DOHH2 (cell line): Measurements from ENCODE around the gene SOX12.

ENCODE experiments used
- EZH2phosphoT487 ChIP-seq: fragments of 200-600 bp; sonication (generic); IDR thresholded peaks from 2 replicates; pipeline ENCODE4 v1.6.1; 2017; ENCODE audit warnings: borderline replicate concordance, mild to moderate bottlenecking, antibody characterized with exemption, low read length, moderate library complexity, mixed read lengths
- TF ChIP-seq, protein P1 (sequence below): fragments of 200-600 bp; sonication (generic); IDR thresholded peaks from one replicate; pipeline ENCODE4 v1.5.1; 2014; ENCODE audit warnings: antibody characterized with exemption, mild to moderate bottlenecking, low read depth, low read length; ENCODE audit not compliant: poor library complexity, severe bottlenecking

DNA sequence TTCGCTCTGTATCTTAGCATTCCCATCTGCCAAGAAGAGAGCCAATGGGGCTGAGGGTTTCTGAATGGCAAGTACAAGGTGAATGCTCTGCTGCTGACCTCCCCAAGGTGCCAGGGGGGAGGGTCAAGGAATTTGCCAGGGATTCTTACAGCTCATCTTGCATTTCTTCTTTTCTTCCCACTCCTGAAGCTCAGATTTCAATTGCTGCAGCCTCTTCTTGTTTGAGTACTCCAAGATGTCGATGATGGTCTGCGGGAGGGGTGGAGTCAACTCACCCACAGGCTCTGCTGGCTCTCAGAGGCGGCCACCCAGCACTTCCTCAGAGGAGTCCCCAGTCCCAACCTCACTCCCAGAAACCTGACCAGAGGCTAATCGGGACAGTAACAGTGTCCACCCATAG is 47.2 kb upstream of the SOX12 start:
- TF ChIP-seq, protein P1, sequence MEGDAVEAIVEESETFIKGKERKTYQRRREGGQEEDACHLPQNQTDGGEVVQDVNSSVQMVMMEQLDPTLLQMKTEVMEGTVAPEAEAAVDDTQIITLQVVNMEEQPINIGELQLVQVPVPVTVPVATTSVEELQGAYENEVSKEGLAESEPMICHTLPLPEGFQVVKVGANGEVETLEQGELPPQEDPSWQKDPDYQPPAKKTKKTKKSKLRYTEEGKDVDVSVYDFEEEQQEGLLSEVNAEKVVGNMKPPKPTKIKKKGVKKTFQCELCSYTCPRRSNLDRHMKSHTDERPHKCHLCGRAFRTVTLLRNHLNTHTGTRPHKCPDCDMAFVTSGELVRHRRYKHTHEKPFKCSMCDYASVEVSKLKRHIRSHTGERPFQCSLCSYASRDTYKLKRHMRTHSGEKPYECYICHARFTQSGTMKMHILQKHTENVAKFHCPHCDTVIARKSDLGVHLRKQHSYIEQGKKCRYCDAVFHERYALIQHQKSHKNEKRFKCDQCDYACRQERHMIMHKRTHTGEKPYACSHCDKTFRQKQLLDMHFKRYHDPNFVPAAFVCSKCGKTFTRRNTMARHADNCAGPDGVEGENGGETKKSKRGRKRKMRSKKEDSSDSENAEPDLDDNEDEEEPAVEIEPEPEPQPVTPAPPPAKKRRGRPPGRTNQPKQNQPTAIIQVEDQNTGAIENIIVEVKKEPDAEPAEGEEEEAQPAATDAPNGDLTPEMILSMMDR = no peak
- TF ChIP-seq EZH2phosphoT487 = no peak
